DND-41 (cell line): ENCODE data around the gene DHX15.

Experiments used
- ATAC-seq: fragments of 200-7000 bp; cut with Tn5 transposase; 3 replicates; pipeline ENCODE4 v1.9.1; 2021; ENCODE audit warnings: low read depth; ENCODE audit not compliant: insufficient read depth
- DNase-seq: peaks from one replicate; pipeline ENCODE4 v3.0.0-alpha.2; 2020
- H2AFZ ChIP-seq: 2 replicates; pipeline ENCODE4 v1.6.0; 2012; ENCODE audit warnings: low read depth, low read length
- H3K27ac ChIP-seq: 2 replicates; pipeline ENCODE4 v1.5.1; 2012; ENCODE audit warnings: low read length, inconsistent platforms
- H3K27me3 ChIP-seq: fragments of 200-600 bp; sonication (generic); 2 replicates; pipeline ENCODE4 v1.6.0; 2012; ENCODE audit warnings: low read length, mild to moderate bottlenecking, inconsistent platforms; ENCODE audit not compliant: insufficient read depth, poor library complexity
- H3K36me3 ChIP-seq: 2 replicates; pipeline ENCODE4 v1.5.1; 2012; ENCODE audit warnings: low read length, inconsistent platforms; ENCODE audit not compliant: insufficient read depth
- H3K4me1 ChIP-seq: 2 replicates; pipeline ENCODE4 v1.5.1; 2012; ENCODE audit warnings: mild to moderate bottlenecking, low read length; ENCODE audit not compliant: insufficient read depth
- H3K4me2 ChIP-seq: 2 replicates; pipeline ENCODE4 v1.6.0; 2012; ENCODE audit warnings: mild to moderate bottlenecking, moderate library complexity, low read length, inconsistent platforms; ENCODE audit not compliant: insufficient read depth
- H3K4me3 ChIP-seq, 2 experiments: fragments of 200-600 bp in 1 of 2; shearing (Covaris generic) in 1 of 2; 2 replicates each; pipeline ENCODE4 v1.5.1; 2012 to 2016; ENCODE audit warnings: inconsistent platforms in 2 of 2, low read length in 2 of 2, mild to moderate bottlenecking in 2 of 2, low read depth in 1 of 2, moderate library complexity in 1 of 2
- H3K79me2 ChIP-seq: 2 replicates; pipeline ENCODE4 v1.6.0; 2012; ENCODE audit warnings: low read length, inconsistent platforms; ENCODE audit not compliant: insufficient read depth
- H3K9ac ChIP-seq: 2 replicates; pipeline ENCODE4 v1.6.0; 2012; ENCODE audit warnings: low read depth, mild to moderate bottlenecking, inconsistent platforms, low read length, moderate library complexity
- H3K9me3 ChIP-seq: 2 replicates; pipeline ENCODE4 v1.5.1; 2012; ENCODE audit warnings: low read length, moderate library complexity, mild to moderate bottlenecking, inconsistent platforms; ENCODE audit not compliant: insufficient read depth, severe bottlenecking
- H4K20me1 ChIP-seq: 2 replicates; pipeline ENCODE4 v1.6.0; 2012; ENCODE audit warnings: low read length; ENCODE audit not compliant: insufficient read depth
- EZH2 ChIP-seq: IDR thresholded peaks from 3 replicates; pipeline ENCODE4 v1.6.1; 2012; ENCODE audit warnings: borderline replicate concordance, low read depth, mild to moderate bottlenecking, moderate library complexity, low read length, inconsistent platforms; ENCODE audit not compliant: severe bottlenecking
- TF ChIP-seq, protein P1 (sequence below): IDR thresholded peaks from 2 replicates; pipeline ENCODE4 v1.5.1; 2012; ENCODE audit warnings: borderline replicate concordance, low read length, moderate library complexity, mild to moderate bottlenecking; ENCODE audit not compliant: poor library complexity, severe bottlenecking; ENCODE audit errors: extremely low read depth

The DHX15 gene

DNA sequence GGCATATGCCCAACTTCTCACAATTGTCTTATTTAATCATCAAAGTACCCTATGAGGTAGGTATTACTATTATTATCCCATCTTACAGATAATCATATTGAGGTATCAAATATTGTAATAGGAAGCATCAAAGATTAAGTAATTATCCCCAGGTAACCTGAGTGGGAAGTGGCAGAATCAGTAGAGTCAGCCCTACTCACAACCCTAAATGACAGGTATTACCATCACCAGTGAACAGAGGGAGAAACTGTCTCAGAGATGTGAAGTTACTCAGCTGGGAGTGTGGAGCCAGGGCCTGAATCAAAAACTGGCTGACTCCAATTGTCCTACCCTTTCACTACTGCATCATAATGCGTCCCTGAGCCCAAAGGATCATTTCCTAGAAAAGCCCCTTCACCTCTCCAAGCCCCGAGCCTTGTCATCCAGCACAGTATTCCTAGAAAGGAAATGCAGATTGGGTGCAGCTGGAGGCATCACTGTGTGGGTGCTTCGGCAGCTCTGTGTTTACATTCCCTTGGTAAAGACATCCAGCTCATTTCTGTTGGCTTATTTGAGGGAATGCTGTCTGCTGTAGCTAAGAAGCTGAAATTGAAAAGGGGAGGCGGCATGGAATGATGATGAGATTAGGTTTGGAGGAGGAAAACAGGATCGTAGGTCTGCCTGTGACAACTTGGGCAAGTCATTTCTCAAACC is 72.8 kb downstream of the DHX15 start:
- H3K27ac ChIP-seq = no peak overlapping the region
- H3K4me2 ChIP-seq = no peak overlapping the region
- H3K9me3 ChIP-seq = no peaks in the 10 kb centered on the region
- no peak overlapping the region for H3K4me3 ChIP-seq
- peaks cover 6% of the 10 kb centered on the region; the same call in 1 of the 2 replicates for H3K36me3 ChIP-seq
- H3K4me1 ChIP-seq = no peaks in the 10 kb centered on the region
- H3K27me3 ChIP-seq = no peaks in the 10 kb centered on the region
- H3K9ac ChIP-seq = no peak overlapping the region
- ATAC-seq (no peak), DNase-seq (no peak)
- TF ChIP-seq, protein P1, sequence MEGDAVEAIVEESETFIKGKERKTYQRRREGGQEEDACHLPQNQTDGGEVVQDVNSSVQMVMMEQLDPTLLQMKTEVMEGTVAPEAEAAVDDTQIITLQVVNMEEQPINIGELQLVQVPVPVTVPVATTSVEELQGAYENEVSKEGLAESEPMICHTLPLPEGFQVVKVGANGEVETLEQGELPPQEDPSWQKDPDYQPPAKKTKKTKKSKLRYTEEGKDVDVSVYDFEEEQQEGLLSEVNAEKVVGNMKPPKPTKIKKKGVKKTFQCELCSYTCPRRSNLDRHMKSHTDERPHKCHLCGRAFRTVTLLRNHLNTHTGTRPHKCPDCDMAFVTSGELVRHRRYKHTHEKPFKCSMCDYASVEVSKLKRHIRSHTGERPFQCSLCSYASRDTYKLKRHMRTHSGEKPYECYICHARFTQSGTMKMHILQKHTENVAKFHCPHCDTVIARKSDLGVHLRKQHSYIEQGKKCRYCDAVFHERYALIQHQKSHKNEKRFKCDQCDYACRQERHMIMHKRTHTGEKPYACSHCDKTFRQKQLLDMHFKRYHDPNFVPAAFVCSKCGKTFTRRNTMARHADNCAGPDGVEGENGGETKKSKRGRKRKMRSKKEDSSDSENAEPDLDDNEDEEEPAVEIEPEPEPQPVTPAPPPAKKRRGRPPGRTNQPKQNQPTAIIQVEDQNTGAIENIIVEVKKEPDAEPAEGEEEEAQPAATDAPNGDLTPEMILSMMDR = no peak
- TF ChIP-seq EZH2 = no peak
- no peaks in the 10 kb centered on the region for H3K79me2 ChIP-seq
- H4K20me1 ChIP-seq = peaks cover 3% of the 10 kb centered on the region; the same call in 1 of the 2 replicates
- H2AFZ ChIP-seq = no peak overlapping the region

DNA sequence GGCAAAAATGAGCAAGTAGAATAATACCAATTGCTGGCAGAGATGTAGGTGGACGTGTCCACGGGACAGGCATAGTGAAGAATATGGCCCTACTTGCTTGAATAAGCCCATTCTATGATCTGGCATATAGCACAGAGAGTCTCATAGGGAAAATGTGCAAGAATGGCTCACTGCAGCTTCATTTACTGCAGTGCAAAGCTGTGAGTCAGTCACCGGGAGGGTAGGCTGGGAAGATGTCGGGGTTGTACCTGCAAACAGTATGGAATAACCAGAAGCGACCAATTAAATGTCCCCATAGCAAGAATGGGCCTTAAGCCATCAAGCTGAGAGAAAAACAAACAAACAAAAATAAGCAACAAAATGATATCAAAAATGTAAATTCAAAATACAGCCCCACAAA is 74.3 kb downstream of the DHX15 start:
- H3K4me2 ChIP-seq = no peak overlapping the region
- no peaks in the 10 kb centered on the region for H3K79me2 ChIP-seq
- H3K9me3 ChIP-seq = no peaks in the 10 kb centered on the region
- H3K27me3 ChIP-seq = no peaks in the 10 kb centered on the region
- ATAC-seq = no peak
- no peak overlapping the region for H3K4me3 ChIP-seq
- H3K36me3 ChIP-seq = peaks cover 5% of the 10 kb centered on the region; the same call in 1 of the 2 replicates
- no peak for DNase-seq
- no peak overlapping the region for H3K27ac ChIP-seq
- H2AFZ ChIP-seq = no peak overlapping the region
- no peak overlapping the region for H3K9ac ChIP-seq
- H3K4me1 ChIP-seq = no peaks in the 10 kb centered on the region
- no peaks in the 10 kb centered on the region; the same call in 1 of the 2 replicates for H4K20me1 ChIP-seq
- TF ChIP-seq, protein P1 = no peak
- TF ChIP-seq EZH2 = no peak

DNA sequence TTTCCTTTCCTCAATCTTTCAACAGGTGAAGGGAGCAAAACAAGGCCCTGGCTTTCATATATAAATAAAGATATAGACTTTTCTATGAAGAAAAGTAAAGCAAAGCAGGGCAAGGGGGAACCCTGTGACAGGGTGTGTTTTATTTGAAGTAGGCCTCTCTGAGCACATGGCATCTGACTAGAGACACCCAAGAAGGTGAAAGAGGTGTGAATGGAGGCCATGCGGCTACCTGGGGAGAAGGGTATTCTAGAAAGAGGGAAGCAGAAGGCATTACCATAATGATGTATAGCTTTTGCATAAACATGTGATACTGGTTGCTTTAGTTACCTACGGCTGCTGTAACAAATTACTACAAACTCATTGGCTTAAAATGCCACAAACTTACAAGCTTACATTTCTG is 75.8 kb downstream of the DHX15 start:
- Histone ChIP-seq H3K4me1 (no peaks in the 10 kb centered on the region), H3K9me3 (no peaks in the 10 kb centered on the region), H3K9ac (no peak overlapping the region), H3K4me2 (no peak overlapping the region), H3K4me3 (no peak overlapping the region), H4K20me1 (no peaks in the 10 kb centered on the region; the same call in 1 of the 2 replicates), H3K79me2 (no peaks in the 10 kb centered on the region), H3K27me3 (no peaks in the 10 kb centered on the region), H2AFZ (no peak overlapping the region), H3K36me3 (peaks cover under 1% of the 10 kb centered on the region; the same call in 1 of the 2 replicates), H3K27ac (no peak overlapping the region)
- no peak for DNase-seq
- TF ChIP-seq, protein P1 = no peak
- TF ChIP-seq EZH2 = no peak
- no peak for ATAC-seq
